ENCODE measurements around the gene NUP107.

DNA sequence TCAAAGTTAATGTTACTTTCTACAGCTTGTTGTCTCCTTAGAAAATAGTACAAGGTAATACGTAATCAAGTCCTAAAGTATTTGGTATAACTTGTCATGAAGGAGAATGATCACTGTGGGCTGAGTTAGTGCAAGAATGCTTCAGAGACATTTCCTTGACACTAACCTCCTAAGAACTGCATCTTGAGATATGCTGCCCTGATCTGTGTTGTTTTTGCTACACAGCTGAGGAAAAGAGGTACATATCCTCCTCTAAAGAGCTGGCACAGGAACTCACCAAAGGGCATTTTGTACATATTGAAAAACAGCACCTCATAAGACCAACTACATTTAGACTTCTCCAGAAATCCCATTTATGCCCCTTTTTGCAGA is 47.4 kb upstream of the NUP107 start:
- TF ChIP-seq, protein P1, sequence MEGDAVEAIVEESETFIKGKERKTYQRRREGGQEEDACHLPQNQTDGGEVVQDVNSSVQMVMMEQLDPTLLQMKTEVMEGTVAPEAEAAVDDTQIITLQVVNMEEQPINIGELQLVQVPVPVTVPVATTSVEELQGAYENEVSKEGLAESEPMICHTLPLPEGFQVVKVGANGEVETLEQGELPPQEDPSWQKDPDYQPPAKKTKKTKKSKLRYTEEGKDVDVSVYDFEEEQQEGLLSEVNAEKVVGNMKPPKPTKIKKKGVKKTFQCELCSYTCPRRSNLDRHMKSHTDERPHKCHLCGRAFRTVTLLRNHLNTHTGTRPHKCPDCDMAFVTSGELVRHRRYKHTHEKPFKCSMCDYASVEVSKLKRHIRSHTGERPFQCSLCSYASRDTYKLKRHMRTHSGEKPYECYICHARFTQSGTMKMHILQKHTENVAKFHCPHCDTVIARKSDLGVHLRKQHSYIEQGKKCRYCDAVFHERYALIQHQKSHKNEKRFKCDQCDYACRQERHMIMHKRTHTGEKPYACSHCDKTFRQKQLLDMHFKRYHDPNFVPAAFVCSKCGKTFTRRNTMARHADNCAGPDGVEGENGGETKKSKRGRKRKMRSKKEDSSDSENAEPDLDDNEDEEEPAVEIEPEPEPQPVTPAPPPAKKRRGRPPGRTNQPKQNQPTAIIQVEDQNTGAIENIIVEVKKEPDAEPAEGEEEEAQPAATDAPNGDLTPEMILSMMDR (IDR thresholded peaks at IDR 0.05): no peak
- TF ChIP-seq POLR2A (IDR thresholded peaks at IDR 0.05): no peak
